Caco-2 (cell line): ENCODE measurements around the gene DENND2A. TPM values are rescaled to one million over a fixed set of nuclear protein-coding genes. Genes with fewer than 3 reads are reported as not detected.
"Not testable (repeated sequence)": the region's sequence is repeated elsewhere in the genome, so short reads cannot be mapped to it uniquely, and the experiment has no call there.

Source experiments
- BruUV-seq: library from RNA; stranded (reverse); fragments of 400-500 nt; replicated peaks from 2 replicates; lab custom pipeline; 2021; lab: Mats Ljungman, UMichigan
- CTCF ChIA-PET: fragments of 300-600 bp; sonication (Branson Sonifier 250); formaldehyde crosslinking; loops from one replicate; lab custom pipeline; 2022; ENCODE audit warnings: antibody characterized with exemption; lab: Charles Lee
- POLR2A ChIA-PET: fragments of 300-600 bp; sonication (Branson Sonifier 250); formaldehyde crosslinking; loops from one replicate; lab custom pipeline; 2022; ENCODE audit warnings: antibody characterized with exemption; lab: Charles Lee
- DNase-seq, 2 experiments: peaks; one replicate each; pipeline versions ENCODE4 v3.0.0 to v3.0.0-alpha.2; 2020 to 2022
- H3K27me3 ChIP-seq: replicated peaks from 2 replicates; pipeline ENCODE4 v1.6.0; 2011; ENCODE audit warnings: low read length; ENCODE audit not compliant: control insufficient read depth, insufficient read depth
- H3K36me3 ChIP-seq: 2 replicates; pipeline ENCODE4 v1.5.1; 2011; ENCODE audit warnings: low read length; ENCODE audit not compliant: control insufficient read depth, insufficient read depth
- H3K4me1 ChIP-seq: fragments of 250-450 bp; sonication (Bioruptor Pico); 2 replicates; pipeline ENCODE4 v1.5.1; 2020; ENCODE audit warnings: mild to moderate bottlenecking
- H3K4me3 ChIP-seq: 2 replicates; pipeline ENCODE4 v1.5.1; 2011; ENCODE audit warnings: low read depth, mild to moderate bottlenecking, control low read depth, low read length
- H3K9me3 ChIP-seq: fragments of 250-450 bp; sonication (Bioruptor Pico); 2 replicates; pipeline ENCODE4 v1.5.1; 2020; ENCODE audit warnings: mild to moderate bottlenecking, moderate library complexity
- H3K27ac Mint-ChIP-seq: one replicate; pipeline ENCODE4 v1.8.0; 2022; ENCODE audit warnings: mixed read lengths; ENCODE audit not compliant: unreplicated experiment
- H3K27me3 Mint-ChIP-seq: one replicate; pipeline ENCODE4 v1.8.0; 2022; ENCODE audit warnings: mixed read lengths; ENCODE audit not compliant: insufficient read depth, unreplicated experiment
- H3K36me3 Mint-ChIP-seq: one replicate; pipeline ENCODE4 v1.8.0; 2022; ENCODE audit warnings: mild to moderate bottlenecking, mixed read lengths; ENCODE audit not compliant: insufficient read depth, unreplicated experiment
- H3K4me1 Mint-ChIP-seq: one replicate; pipeline ENCODE4 v1.8.0; 2022; ENCODE audit warnings: low read depth, mixed read lengths; ENCODE audit not compliant: unreplicated experiment
- H3K4me3 Mint-ChIP-seq: one replicate; pipeline ENCODE4 v1.8.0; 2022; ENCODE audit warnings: mild to moderate bottlenecking, moderate library complexity, mixed read lengths; ENCODE audit not compliant: unreplicated experiment
- H3K9me3 Mint-ChIP-seq: one replicate; pipeline ENCODE4 v1.8.0; 2022; ENCODE audit warnings: mixed read lengths; ENCODE audit not compliant: unreplicated experiment
- intact Hi-C: fragments of 100-400 bp; cut with micrococcal nuclease; formaldehyde crosslinking; loops from one replicate; pipeline ENCODE4 v1.10.0; 2022; ENCODE audit not compliant: unreplicated experiment
- total RNA-seq: library from RNA; stranded (reverse); gene quantifications from 2 replicates; pipeline ENCODE4 v1.2.3, GENCODE V29; 2022
- TF ChIP-seq, protein P1 (sequence below), 2 experiments: fragments of 200-600 bp in 1 of 2; IDR thresholded peaks; 1 replicate in 1 of 2; 2 replicates in 1 of 2; pipeline versions ENCODE4 v1.5.1 to v1.8.0; 2011 to 2022; ENCODE audit warnings: antibody characterized with exemption in 1 of 2, control low read depth in 1 of 2, inconsistent platforms in 1 of 2, low read depth in 1 of 2, low read length in 1 of 2, mild to moderate bottlenecking in 1 of 2, moderate library complexity in 1 of 2; ENCODE audit not compliant: insufficient read depth in 1 of 2, severe bottlenecking in 1 of 2, unreplicated experiment in 1 of 2

The DENND2A gene
- total RNA-seq, 1 experiment from 2014 or later = 0.95 TPM

DNA sequence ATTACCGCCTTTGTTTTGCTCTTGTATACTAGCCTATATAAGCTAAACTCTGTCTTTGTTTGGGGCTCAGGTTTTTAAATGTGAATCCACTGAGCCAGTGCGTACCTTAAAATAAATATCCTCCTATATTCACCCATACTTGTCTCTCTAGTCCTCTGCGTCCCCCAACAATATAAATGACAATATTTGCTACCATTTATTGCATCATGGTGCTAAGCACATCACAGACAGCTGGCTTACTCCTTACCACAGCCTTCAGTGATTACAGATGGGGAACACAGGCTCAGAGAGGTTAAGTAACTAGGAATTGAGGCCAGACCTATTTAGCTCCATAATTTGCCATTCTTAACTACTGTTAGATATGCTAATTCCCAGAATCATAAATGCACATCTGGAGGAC, 28.7 kb upstream of the DENND2A start:
- Histone ChIP-seq H3K9me3 (no peaks in the 10 kb centered on the region), H3K27me3 (no peaks in the 10 kb centered on the region), H3K36me3 (no peaks in the 10 kb centered on the region), H3K4me3 (no peak overlapping the region), H3K4me1 (0 out of 2 replicates have a peak, but pooled peaks cover 3% of the 10 kb centered on the region)
- ChIA-PET POLR2A (no interaction called here), CTCF (interaction anchor here (0.5 kb wide), 1 partner anchor 29 kb away, joined by 4 read pairs; the partner anchor contains the start of gene DENND2A)
- no peaks in the 10 kb centered on the region for H3K4me1 Mint-ChIP-seq
- no peaks in the 10 kb centered on the region for H3K27me3 Mint-ChIP-seq
- DNase-seq = no peak
- intact Hi-C loops = no loop called here
- BruUV-seq = no TSS peak
- H3K9me3 Mint-ChIP-seq = no peaks in the 10 kb centered on the region
- H3K4me3 Mint-ChIP-seq = no peak overlapping the region
- peaks cover 6% of the 10 kb centered on the region for H3K36me3 Mint-ChIP-seq
- H3K27ac Mint-ChIP-seq = no peak overlapping the region
- TF ChIP-seq, protein P1, sequence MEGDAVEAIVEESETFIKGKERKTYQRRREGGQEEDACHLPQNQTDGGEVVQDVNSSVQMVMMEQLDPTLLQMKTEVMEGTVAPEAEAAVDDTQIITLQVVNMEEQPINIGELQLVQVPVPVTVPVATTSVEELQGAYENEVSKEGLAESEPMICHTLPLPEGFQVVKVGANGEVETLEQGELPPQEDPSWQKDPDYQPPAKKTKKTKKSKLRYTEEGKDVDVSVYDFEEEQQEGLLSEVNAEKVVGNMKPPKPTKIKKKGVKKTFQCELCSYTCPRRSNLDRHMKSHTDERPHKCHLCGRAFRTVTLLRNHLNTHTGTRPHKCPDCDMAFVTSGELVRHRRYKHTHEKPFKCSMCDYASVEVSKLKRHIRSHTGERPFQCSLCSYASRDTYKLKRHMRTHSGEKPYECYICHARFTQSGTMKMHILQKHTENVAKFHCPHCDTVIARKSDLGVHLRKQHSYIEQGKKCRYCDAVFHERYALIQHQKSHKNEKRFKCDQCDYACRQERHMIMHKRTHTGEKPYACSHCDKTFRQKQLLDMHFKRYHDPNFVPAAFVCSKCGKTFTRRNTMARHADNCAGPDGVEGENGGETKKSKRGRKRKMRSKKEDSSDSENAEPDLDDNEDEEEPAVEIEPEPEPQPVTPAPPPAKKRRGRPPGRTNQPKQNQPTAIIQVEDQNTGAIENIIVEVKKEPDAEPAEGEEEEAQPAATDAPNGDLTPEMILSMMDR (IDR thresholded peaks at IDR 0.05; ENCODE audit: insufficient read depth in 1 of 2, low read depth in 1 of 2, low read length in 1 of 2, severe bottlenecking in 1 of 2, unreplicated experiment in 1 of 2) = no peak

DNA sequence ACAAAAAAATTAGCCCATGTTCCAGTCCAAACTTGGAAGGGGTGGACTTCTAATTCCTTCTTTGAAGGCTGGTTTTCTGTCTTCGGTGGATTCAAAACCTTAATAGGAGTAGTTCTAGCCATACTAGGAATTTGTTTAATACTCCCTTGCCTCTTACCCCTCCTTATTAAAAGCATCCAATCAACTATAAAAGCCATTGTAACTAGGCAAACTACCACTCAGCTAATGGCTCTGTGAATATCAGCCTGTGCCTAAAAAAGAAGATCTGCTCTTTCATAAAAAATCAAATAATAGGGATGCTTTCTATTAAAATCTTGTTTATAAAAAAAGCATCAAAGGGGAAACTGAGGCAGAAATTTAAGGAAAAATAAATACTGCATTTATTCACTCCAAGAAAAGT, 28.0 kb upstream of the DENND2A start:
- Histone ChIP-seq H3K4me3 (no peak overlapping the region), H3K9me3 (no peaks in the 10 kb centered on the region), H3K27me3 (no peaks in the 10 kb centered on the region), H3K36me3 (no peaks in the 10 kb centered on the region), H3K4me1 (0 out of 2 replicates have a peak, but pooled peaks cover 3% of the 10 kb centered on the region)
- CTCF ChIA-PET = interaction anchor here (0.6 kb wide), 1 partner anchor 270 kb away, joined by 9 read pairs; the partner anchor contains the start of gene SLC37A3
- Mint-ChIP-seq H3K4me3 (no peak overlapping the region), H3K27me3 (no peaks in the 10 kb centered on the region), H3K9me3 (no peaks in the 10 kb centered on the region), H3K27ac (no peak overlapping the region), H3K36me3 (peaks cover 4% of the 10 kb centered on the region), H3K4me1 (no peaks in the 10 kb centered on the region)
- POLR2A ChIA-PET = no interaction called here
- intact Hi-C loops = no loop called here
- TF ChIP-seq, protein P1 (IDR thresholded peaks at IDR 0.05; ENCODE audit: insufficient read depth in 1 of 2, low read depth in 1 of 2, low read length in 1 of 2, severe bottlenecking in 1 of 2, unreplicated experiment in 1 of 2) = no peak
- no peak for DNase-seq
- BruUV-seq = no TSS peak

DNA sequence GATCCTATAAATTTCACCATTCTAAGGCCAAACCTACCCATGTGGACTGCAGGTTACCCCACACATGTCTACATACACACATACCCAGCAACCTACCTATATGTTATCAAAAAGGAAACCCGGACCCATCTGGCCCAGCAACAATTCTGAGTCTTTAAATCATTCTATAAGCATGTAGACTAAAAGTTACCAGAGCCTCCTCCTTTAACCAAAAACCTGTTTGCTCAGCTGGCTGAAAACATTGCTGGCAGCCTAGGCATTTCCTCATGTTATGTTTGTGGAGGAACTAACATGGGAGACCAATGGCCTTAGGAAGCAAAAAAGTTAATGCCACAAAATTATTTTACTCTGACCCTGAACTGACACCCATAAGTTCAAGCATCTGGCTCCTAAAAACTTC, 26.9 kb upstream of the DENND2A start:
- H3K4me1 ChIP-seq = 0 out of 2 replicates have a peak, but pooled peaks cover 3% of the 10 kb centered on the region
- BruUV-seq = no TSS peak
- ChIA-PET CTCF (no interaction called here), POLR2A (no interaction called here)
- Mint-ChIP-seq H3K27me3 (no peaks in the 10 kb centered on the region), H3K27ac (no peak overlapping the region), H3K36me3 (no peaks in the 10 kb centered on the region), H3K9me3 (no peaks in the 10 kb centered on the region), H3K4me3 (no peak overlapping the region), H3K4me1 (no peaks in the 10 kb centered on the region)
- no peak for DNase-seq
- H3K27me3 ChIP-seq = no peaks in the 10 kb centered on the region
- H3K9me3 ChIP-seq = no peaks in the 10 kb centered on the region
- H3K36me3 ChIP-seq = no peaks in the 10 kb centered on the region
- TF ChIP-seq, protein P1 (IDR thresholded peaks at IDR 0.05; ENCODE audit: insufficient read depth in 1 of 2, low read depth in 1 of 2, low read length in 1 of 2, severe bottlenecking in 1 of 2, unreplicated experiment in 1 of 2) = no peak
- intact Hi-C loops = no loop called here
- H3K4me3 ChIP-seq = no peak overlapping the region

DNA sequence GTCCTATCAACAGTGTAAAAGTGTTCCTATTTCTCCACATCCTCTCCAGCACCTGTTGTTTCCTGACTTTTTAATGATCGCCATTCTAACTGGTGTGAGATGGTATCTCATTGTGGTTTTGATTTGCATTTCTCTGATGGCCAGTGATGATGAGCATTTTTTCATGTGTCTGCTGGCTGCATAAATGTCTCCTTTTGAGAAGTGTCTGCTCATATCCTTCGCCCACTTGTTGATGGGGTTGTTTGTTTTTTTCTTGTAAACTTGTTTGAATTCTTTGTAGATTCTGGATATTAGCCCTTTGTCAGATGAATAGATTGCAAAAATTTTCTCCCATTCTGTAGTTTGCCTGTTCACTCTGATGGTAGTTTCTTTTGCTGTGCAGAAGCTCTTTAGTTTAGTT, 22.3 kb upstream of the DENND2A start:
- H3K27me3 ChIP-seq, H3K4me3 Mint-ChIP-seq, H3K4me1 Mint-ChIP-seq, DNase-seq, intact Hi-C loops, H3K9me3 ChIP-seq, H3K9me3 Mint-ChIP-seq, H3K36me3 Mint-ChIP-seq, H3K36me3 ChIP-seq, H3K4me1 ChIP-seq, POLR2A ChIA-PET, BruUV-seq, H3K27me3 Mint-ChIP-seq, H3K4me3 ChIP-seq, H3K27ac Mint-ChIP-seq, CTCF ChIA-PET: not testable (repeated sequence)
